H1 (cell line): Measurements from ENCODE around the gene GAGE12F. TPM values are rescaled to one million over a fixed set of nuclear protein-coding genes. Genes with fewer than 3 reads are reported as not detected.
"Not testable (repeated sequence)": the region's sequence is repeated elsewhere in the genome, so short reads cannot be mapped to it uniquely, and the experiment has no call there.

Source experiments
- CTCF ChIA-PET: fragments of 300-600 bp; sonication (Branson Sonifier 250); formaldehyde crosslinking; loops from one replicate; lab custom pipeline; 2021; ENCODE audit not compliant: partially characterized antibody; lab: Charles Lee
- POLR2A ChIA-PET: fragments of 300-600 bp; sonication (Branson Sonifier 250); formaldehyde crosslinking; loops from one replicate; lab custom pipeline; 2021; ENCODE audit warnings: inconsistent platforms; ENCODE audit not compliant: partially characterized antibody; lab: Charles Lee
- DNase-seq, 2 experiments: peaks; one replicate each; pipeline versions ENCODE4 v3.0.0 to v3.0.0-alpha.2; 2010 to 2022; ENCODE audit warnings: low spot score in 2 of 2, low read depth in 1 of 2, mixed read lengths in 1 of 2
- FAIRE-seq: peaks from 2 replicates; lab custom pipeline; 2011; peaks lifted over from hg19 to GRCh38; lab: Jason Lieb, UNC
- H2AFZ ChIP-seq: 2 replicates; pipeline ENCODE4 v1.8.1; 2012; ENCODE audit warnings: low read length, inconsistent platforms
- H2AK5ac ChIP-seq: 2 replicates; pipeline ENCODE4 v1.6.1; 2013; ENCODE audit warnings: low read depth, low read length
- H2BK120ac ChIP-seq: replicated peaks from 2 replicates; pipeline ENCODE3; 2013; ENCODE audit warnings: low read depth, low read length, inconsistent platforms
- H2BK12ac ChIP-seq: 2 replicates; pipeline ENCODE4 v1.6.1; 2013; ENCODE audit warnings: low read depth, low read length
- H2BK15ac ChIP-seq: 2 replicates; pipeline ENCODE4 v1.6.1; 2013; ENCODE audit warnings: low read length
- H2BK20ac ChIP-seq: 2 replicates; pipeline ENCODE4 v1.6.1; 2013; ENCODE audit warnings: low read length
- H2BK5ac ChIP-seq: 2 replicates; pipeline ENCODE4 v1.6.1; 2013; ENCODE audit warnings: low read depth, low read length
- H3K14ac ChIP-seq: 2 replicates; pipeline ENCODE4 v1.6.1; 2013; ENCODE audit warnings: inconsistent platforms; ENCODE audit not compliant: insufficient read length
- H3K18ac ChIP-seq: 2 replicates; pipeline ENCODE4 v1.6.1; 2013; ENCODE audit warnings: low read length; ENCODE audit errors: extremely low read depth
- H3K23ac ChIP-seq: 2 replicates; pipeline ENCODE4 v1.6.1; 2013; ENCODE audit warnings: inconsistent platforms; ENCODE audit not compliant: insufficient read length
- H3K23me2 ChIP-seq: 2 replicates; pipeline ENCODE4 v1.6.1; 2013; ENCODE audit warnings: low read depth, low read length
- H3K27ac ChIP-seq: 2 replicates; pipeline ENCODE4 v1.6.1; 2011; ENCODE audit warnings: low read depth, low read length, inconsistent platforms
- H3K27me3 ChIP-seq, 4 experiments: replicated peaks in 1 of 4; 1 replicate in 1 of 4; 2 replicates in 3 of 4; pipeline versions ENCODE4 v1.6.1 to v1.8.1; 2011 to 2013; ENCODE audit warnings: low read length in 3 of 4, mild to moderate bottlenecking in 3 of 4, inconsistent platforms in 2 of 4, mixed read lengths in 2 of 4, moderate library complexity in 1 of 4; ENCODE audit not compliant: control insufficient read depth in 3 of 4, insufficient read depth in 3 of 4; ENCODE audit errors: extremely low read depth in 1 of 4
- H3K36me3 ChIP-seq, 4 experiments: 2 replicates each; pipeline versions ENCODE4 v1.6.1 to v1.8.1; 2011 to 2013; ENCODE audit warnings: mild to moderate bottlenecking in 4 of 4, low read length in 3 of 4, moderate library complexity in 2 of 4, control low read depth in 1 of 4, inconsistent platforms in 1 of 4; ENCODE audit not compliant: insufficient read depth in 4 of 4, control insufficient read depth in 2 of 4
- H3K4ac ChIP-seq: replicated peaks from 2 replicates; pipeline ENCODE3; 2013; ENCODE audit warnings: low read length, low read depth, mixed read lengths, inconsistent platforms; ENCODE audit not compliant: insufficient read length
- H3K4me1 ChIP-seq, 4 experiments: replicated peaks in 1 of 4; 1 replicate in 1 of 4; 2 replicates in 3 of 4; pipeline versions ENCODE4 v1.6.1 to v1.8.1; 2011 to 2013; ENCODE audit warnings: low read length in 3 of 4, inconsistent platforms in 2 of 4, mixed read lengths in 1 of 4; ENCODE audit not compliant: insufficient read depth in 4 of 4, control insufficient read depth in 3 of 4
- H3K4me2 ChIP-seq, 2 experiments: 2 replicates each; pipeline versions ENCODE4 v1.6.1 to v1.8.1; 2011 to 2013; ENCODE audit warnings: low read depth in 2 of 2, low read length in 2 of 2, control low read depth in 1 of 2, inconsistent platforms in 1 of 2, mild to moderate bottlenecking in 1 of 2; ENCODE audit not compliant: insufficient read depth in 1 of 2
- H3K4me3 ChIP-seq, 4 experiments: fragments of 200-600, 300-600 bp in 1 of 4; sonication (generic), shearing (Covaris generic), sonication (Bioruptor Twin) in 1 of 4; 2 replicates each; pipeline versions ENCODE4 v1.5.1 to v1.8.1; 2011 to 2016; ENCODE audit warnings: low read length in 4 of 4, low read depth in 3 of 4, control low read depth in 2 of 4, inconsistent platforms in 2 of 4, mild to moderate bottlenecking in 2 of 4, mixed read lengths in 1 of 4, moderate library complexity in 1 of 4; ENCODE audit not compliant: insufficient read depth in 2 of 4; ENCODE audit errors: extremely low read depth in 1 of 4
- H3K56ac ChIP-seq: replicated peaks from 2 replicates; pipeline ENCODE3; 2013; ENCODE audit warnings: low read depth, mild to moderate bottlenecking, mixed read lengths, low read length, inconsistent platforms; ENCODE audit not compliant: insufficient read length
- H3K79me1 ChIP-seq: 2 replicates; pipeline ENCODE4 v1.6.1; 2013; ENCODE audit warnings: low read depth, low read length, control low read depth
- H3K79me2 ChIP-seq, 2 experiments: 2 replicates each; pipeline versions ENCODE4 v1.6.1 to v1.8.1; 2012 to 2013; ENCODE audit warnings: low read length in 2 of 2, mild to moderate bottlenecking in 2 of 2, inconsistent platforms in 1 of 2; ENCODE audit not compliant: insufficient read depth in 2 of 2, control insufficient read depth in 1 of 2
- H3K9ac ChIP-seq, 4 experiments: replicated peaks in 1 of 4; 1 replicate in 1 of 4; 2 replicates in 3 of 4; pipeline versions ENCODE4 v1.6.1 to v1.8.1; 2011 to 2013; ENCODE audit warnings: low read depth in 3 of 4, low read length in 3 of 4, control low read depth in 2 of 4, mild to moderate bottlenecking in 2 of 4, moderate library complexity in 2 of 4, inconsistent platforms in 1 of 4; ENCODE audit errors: extremely low read depth in 1 of 4
- H3K9me3 ChIP-seq, 2 experiments: 2 replicates each; pipeline versions ENCODE4 v1.6.1 to v1.8.1; 2012 to 2013; ENCODE audit warnings: mild to moderate bottlenecking in 2 of 2, moderate library complexity in 2 of 2, control low read depth in 1 of 2, inconsistent platforms in 1 of 2, low read depth in 1 of 2, low read length in 1 of 2, mixed read lengths in 1 of 2; ENCODE audit not compliant: insufficient read depth in 2 of 2
- H4K20me1 ChIP-seq, 2 experiments: replicated peaks in 1 of 2; 2 replicates each; pipeline versions ENCODE3 to v1.8.1; 2011 to 2013; ENCODE audit warnings: inconsistent platforms in 2 of 2, low read length in 2 of 2, mild to moderate bottlenecking in 1 of 2; ENCODE audit not compliant: insufficient read depth in 2 of 2, control insufficient read depth in 1 of 2
- H4K5ac ChIP-seq: 2 replicates; pipeline ENCODE4 v1.6.1; 2013; ENCODE audit warnings: low read length, low read depth, mixed read lengths, inconsistent platforms; ENCODE audit not compliant: insufficient read length
- H4K8ac ChIP-seq: 2 replicates; pipeline ENCODE4 v1.8.0; 2013; ENCODE audit warnings: mild to moderate bottlenecking, moderate library complexity, low read length, inconsistent platforms; ENCODE audit not compliant: insufficient read depth; ENCODE audit errors: extremely low read depth
- H4K91ac ChIP-seq: replicated peaks from 2 replicates; pipeline ENCODE3; 2013; ENCODE audit warnings: low read length, mixed read lengths, inconsistent platforms; ENCODE audit not compliant: insufficient read length
- WGBS, 2 experiments: shearing (Covaris generic) in 1 of 2; methylation state at CpG; one replicate each; pipeline versions ENCODE4 v1.1.6 to v1.1.7; 2013 to 2015; ENCODE audit warnings: low lambda C conversion rate in 2 of 2, mixed read lengths in 2 of 2, inconsistent platforms in 1 of 2, low coverage in 1 of 2, missing lambda C conversion rate in 1 of 2; ENCODE audit not compliant: insufficient replicate concordance in 2 of 2, insufficient coverage in 1 of 2, insufficient read length in 1 of 2; ENCODE audit errors: extremely low coverage in 1 of 2, missing lambda C conversion rate in 1 of 2; 5-methylcytosine and 5-hydroxymethylcytosine counted together
- polyA plus RNA-seq, 7 experiments: library from polyadenylated mRNA; depleted of rRNA in 3 of 7; stranded (reverse) in 5 of 7; unstranded in 2 of 7; fragments of >200 nt in 5 of 7; fragments of 200-250 nt in 2 of 7; gene quantifications; 1 replicate in 5 of 7; 2 replicates in 1 of 7; 4 replicates in 1 of 7; pipeline versions ENCODE4 v1.2.1 to v1.2.3, GENCODE V29; 2011 to 2013; ENCODE audit warnings: missing spikeins in 2 of 7, mixed read lengths in 2 of 7
- total RNA-seq: library from RNA; stranded (reverse); fragmentation: NEBNext Ultra II Directional; extraction: Animal tissue kit (Norgen Biotek cat#: 25700); gene quantifications from 2 replicates; pipeline ENCODE4 v1.2.1, GENCODE V29; 2021

GAGE12F gene
- total and polyA plus RNA-seq, 2 of the 8 experiments (the other 6 are each of a cell fraction or from before 2014, with no cell fraction given), result not detected

DNA sequence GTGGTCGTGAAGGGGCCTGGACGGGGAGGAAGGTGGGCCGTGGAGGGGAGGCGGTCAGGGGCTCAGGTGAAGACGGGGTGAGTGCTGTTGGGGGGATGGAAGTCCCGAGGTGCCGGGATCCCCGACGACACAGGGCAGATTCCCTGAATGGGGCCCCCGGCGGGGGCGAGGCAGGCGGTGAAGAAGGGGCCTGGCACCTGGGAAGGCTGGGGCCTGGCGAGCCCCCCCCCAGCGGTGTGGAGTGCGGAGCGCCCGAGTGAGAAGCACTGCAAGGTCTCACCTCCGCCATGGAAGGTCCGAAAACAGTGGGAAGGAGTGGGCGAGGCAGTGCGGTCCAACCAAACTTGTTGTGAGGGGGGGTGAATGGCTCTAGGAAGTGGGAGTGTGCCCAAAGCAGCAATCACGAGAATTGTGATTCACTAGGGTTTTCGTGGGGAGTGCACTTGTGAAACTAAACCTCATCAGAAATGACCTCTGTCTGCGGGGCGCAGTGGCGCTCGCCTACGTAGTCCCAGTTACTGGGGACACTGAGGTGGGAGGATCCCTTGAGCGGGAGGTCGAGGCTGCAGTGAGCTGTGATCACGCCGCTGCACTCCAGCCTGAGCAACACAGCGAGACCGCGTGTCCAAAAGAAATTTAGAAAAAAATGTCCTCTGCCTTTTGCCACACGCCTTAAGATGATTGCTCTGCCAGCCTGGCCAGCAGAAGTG, 29.3 kb downstream of the GAGE12F start:
- H4K5ac ChIP-seq, H3K27ac ChIP-seq, H2AFZ ChIP-seq, CTCF ChIA-PET, H4K8ac ChIP-seq, H2BK15ac ChIP-seq, H3K4me2 ChIP-seq, H3K79me1 ChIP-seq, H3K9ac ChIP-seq, H2BK5ac ChIP-seq, H3K23ac ChIP-seq, H3K36me3 ChIP-seq, H3K14ac ChIP-seq, H2BK20ac ChIP-seq, H3K9me3 ChIP-seq, H3K56ac ChIP-seq, H4K91ac ChIP-seq, H2BK120ac ChIP-seq, H2BK12ac ChIP-seq, H3K18ac ChIP-seq, H2AK5ac ChIP-seq, POLR2A ChIA-PET, H3K4me3 ChIP-seq, DNase-seq, H3K4ac ChIP-seq, H4K20me1 ChIP-seq, FAIRE-seq, H3K23me2 ChIP-seq, H3K4me1 ChIP-seq, H3K27me3 ChIP-seq, H3K79me2 ChIP-seq: not testable (repeated sequence)
- WGBS, 2 experiments, result 97% methylated on average over 16 of the region's 37 CpGs; no CpG with 5 or more reads in 1 of the 2 experiments

- H3K56ac ChIP-seq, H2AFZ ChIP-seq, H2BK120ac ChIP-seq, FAIRE-seq, H2BK5ac ChIP-seq, H3K23ac ChIP-seq, H3K4me3 ChIP-seq, H4K8ac ChIP-seq, H3K36me3 ChIP-seq, H4K91ac ChIP-seq, CTCF ChIA-PET, H3K27ac ChIP-seq, H3K23me2 ChIP-seq, H3K14ac ChIP-seq, H2BK15ac ChIP-seq, H3K4me1 ChIP-seq, DNase-seq, H3K9me3 ChIP-seq, H2AK5ac ChIP-seq, H4K20me1 ChIP-seq, H3K79me1 ChIP-seq, POLR2A ChIA-PET, H2BK12ac ChIP-seq, H3K4me2 ChIP-seq, H3K4ac ChIP-seq, H3K9ac ChIP-seq, H4K5ac ChIP-seq, H3K79me2 ChIP-seq, H3K27me3 ChIP-seq, H2BK20ac ChIP-seq, H3K18ac ChIP-seq: not testable (repeated sequence)
- WGBS, 2 experiments, result 94% methylated on average over 15 of the region's 17 CpGs; no CpG with 5 or more reads in 1 of the 2 experiments
Measured at GRCh38 chrX:49590488-49590887, 29.8 kb downstream of the GAGE12F start.
